ENCODE measurements around the gene SIPA1L2. TPM values are rescaled to one million over a fixed set of nuclear protein-coding genes. Genes with fewer than 3 reads are reported as not detected.

SIPA1L2 gene
- total RNA-seq, 2 experiments from 2014 or later: 10.1 to 10.7 TPM

- CTCF ChIA-PET: interaction anchor here (0.7 to 0.8 kb wide), 2 partner anchors 10 to 30 kb away, joined by 3 read pairs; no protein-coding TSS in a partner anchor
- POLR2A ChIA-PET: no interaction called here
These were observed 33.1 kb downstream of the SIPA1L2 start for GRCh38 chr1:232596666-232597303.

DNA sequence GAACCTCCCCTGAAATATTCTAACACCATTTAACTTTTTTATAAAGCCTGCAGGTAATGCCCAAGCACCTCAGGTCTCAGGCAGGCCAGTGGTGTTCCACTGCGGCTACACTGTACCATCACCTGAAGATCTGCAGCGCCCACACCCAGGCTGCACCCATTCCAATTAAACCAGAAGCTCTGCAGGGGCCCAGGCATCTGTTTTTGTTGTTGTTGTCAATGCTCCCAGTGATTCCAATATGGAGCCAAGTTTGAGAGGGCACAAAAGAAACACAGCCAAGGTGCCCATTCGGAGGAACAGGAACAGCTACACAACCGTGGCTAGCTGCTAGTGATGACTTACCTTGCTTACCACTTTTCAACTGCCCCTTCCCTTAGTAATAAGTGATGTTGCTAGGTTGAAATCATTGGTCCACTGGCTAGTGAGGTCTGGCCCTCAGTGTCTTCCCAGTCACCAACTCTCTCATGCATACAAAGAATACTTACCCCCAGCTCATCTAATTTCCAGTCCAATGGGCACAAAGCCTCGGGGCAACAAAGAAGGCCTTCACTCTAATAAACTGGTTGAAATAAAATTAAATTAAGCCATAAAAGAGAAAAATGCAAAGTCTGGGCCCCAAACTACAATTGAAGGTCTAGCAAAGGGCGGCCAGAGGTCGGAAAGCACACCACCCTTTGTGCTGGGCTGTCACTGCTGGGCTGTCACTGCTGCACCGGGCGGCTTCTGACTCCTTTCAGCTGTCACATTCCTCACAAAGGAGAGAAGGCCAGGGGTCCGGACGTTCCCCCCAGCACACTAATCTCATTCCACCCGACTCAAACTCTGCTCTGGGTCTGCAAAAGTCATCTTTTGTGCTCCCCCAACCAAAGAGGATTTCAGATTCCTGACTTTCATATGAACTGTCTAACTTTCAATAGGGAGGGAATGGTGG is 34.9 kb downstream of the SIPA1L2 start:
- ChIA-PET CTCF (no interaction called here), POLR2A (no interaction called here)

DNA sequence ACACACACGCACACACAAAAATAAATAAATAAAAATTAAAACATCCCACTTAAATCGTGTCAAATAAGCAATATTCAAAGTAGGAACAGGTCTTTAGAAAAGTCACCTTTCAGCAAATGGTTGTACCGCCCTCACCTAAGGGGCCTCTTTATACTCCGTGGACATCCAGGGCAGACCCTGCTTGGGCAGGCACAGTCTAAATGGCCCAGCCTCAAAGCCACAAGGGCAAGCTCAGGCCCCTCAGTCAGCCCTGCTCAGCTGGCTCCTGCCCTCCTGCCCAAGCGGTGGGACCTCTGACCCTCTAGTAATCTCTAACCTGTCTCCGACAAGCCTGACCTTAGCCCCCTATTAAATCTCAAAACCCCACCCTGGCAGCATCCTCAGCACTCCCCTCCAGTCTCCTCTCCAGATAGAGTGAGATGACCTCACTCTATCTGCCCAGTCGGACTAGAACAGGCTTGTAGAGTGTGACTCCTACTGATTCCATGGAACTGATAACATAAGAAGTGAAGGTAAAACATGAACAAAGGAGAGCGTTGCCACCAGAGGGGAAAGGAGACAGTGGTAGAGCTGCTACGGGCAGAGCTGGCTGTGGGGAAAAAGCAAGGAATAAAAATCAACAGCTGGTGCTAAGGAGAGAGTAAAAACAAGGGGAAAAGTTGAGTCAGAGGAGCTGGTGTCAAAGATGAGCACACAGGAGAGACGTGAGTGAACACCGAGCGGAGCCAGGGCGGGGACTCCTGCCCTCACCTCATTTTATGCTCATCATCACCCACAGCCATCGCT is 36.0 kb downstream of the SIPA1L2 start:
- POLR2A ChIA-PET: interaction anchor here (0.7 kb wide), 1 partner anchor 17 kb away, joined by 3 read pairs; no protein-coding TSS in a partner anchor
- CTCF ChIA-PET: no interaction called here

DNA sequence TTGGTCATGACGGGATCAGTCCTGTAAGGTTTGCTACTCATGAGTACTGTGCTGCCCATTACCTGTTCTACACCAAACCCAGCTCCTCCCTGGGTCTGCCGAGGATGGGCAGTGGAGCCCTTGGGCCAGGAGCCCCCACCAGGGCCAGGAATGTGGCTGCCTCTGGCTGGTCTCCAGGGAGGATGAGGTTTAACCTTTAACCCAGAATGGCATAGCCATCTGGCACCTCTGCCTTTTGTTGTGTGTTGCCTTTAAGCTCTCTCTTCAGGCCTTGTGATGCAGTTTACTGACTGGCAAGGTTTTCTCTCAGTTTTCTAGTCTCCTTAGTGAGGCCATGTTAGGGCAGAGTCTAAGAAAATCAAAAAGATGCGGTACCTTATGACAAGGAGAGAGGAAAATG is 38.6 kb downstream of the SIPA1L2 start:
- ChIA-PET CTCF (no interaction called here), POLR2A (no interaction called here)

GRCh38 chr1:232590744-232591082 is 39.2 kb downstream of the SIPA1L2 start:
- CTCF ChIA-PET: no interaction called here
- POLR2A ChIA-PET: no interaction called here

DNA sequence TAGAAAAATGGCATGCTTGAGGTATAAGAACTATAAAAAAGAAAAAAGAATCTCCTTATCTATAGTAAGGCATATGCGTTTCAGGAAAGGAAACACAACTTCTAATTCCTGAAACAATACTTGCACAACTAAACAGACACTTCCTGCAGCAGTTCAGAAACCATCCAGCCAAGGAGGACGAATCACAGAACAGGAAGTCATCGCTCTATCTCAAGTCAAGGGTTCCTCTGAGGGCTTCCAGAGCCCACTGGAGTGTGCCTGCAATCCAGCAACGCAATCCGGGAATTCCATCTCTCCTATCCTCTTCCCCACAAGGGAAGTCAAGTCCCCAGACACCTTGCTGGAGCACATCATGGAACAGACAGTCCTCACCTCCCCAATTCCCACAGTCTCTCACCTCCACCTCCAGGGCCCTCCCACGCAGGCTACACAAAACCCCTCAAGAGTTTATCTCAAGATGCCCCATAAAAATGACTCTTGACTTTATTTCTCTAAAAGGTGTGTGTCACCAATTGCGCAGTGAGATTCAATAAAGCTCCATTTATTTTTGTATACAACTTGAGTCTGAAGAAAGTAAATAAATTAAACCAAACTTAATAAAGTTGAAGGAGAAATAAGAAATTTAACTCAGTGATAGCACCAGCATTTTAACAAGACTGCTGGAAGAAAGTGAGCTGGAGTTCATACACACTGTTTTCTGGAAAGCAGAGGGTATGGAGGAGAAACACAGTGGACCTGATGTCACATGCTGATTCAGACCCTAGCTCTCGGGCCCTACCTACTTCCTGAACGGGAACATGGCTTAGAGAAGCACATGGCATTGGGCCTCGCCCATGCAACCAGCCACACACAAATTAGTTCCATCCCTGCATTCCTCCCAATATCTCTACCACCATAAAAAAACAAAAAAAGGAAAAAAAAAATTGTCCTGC is 39.9 kb downstream of the SIPA1L2 start:
- POLR2A ChIA-PET: no interaction called here
- CTCF ChIA-PET: no interaction called here

DNA sequence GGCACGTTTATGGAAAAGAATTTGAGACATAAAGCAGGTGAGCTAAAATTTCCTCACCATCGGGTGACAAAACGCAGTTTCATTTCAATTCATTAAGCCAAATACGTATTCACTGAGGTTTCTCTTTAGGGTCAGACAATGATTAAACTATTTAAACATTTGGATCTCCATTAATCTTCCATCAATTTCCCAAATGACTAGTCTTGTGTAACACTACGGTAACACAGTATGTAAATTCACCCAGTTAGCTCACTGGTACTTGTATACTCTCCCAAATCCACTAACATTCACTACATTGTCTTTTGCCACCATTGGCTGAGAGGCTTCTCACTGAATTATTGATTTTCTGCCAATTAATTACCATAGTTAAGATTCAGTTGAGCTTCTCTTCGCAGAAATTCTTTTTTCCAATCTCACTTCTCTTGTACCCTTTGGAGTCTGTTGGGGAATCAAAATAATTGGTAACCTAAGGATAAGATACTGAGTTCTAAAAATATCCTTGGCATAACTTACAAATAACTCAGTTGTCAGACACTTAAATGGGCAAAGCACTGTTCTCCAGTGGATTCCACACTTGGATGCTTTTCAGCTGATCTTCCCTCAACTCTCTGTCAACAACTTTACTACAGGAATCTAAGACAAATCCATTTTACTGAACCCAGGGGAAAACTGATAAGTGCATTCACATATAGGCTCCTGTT is 40.7 kb downstream of the SIPA1L2 start:
- CTCF ChIA-PET: no interaction called here
- POLR2A ChIA-PET: interaction anchor here (1.1 kb wide), 1 partner anchor 11 kb away, joined by 3 read pairs; no protein-coding TSS in a partner anchor

DNA sequence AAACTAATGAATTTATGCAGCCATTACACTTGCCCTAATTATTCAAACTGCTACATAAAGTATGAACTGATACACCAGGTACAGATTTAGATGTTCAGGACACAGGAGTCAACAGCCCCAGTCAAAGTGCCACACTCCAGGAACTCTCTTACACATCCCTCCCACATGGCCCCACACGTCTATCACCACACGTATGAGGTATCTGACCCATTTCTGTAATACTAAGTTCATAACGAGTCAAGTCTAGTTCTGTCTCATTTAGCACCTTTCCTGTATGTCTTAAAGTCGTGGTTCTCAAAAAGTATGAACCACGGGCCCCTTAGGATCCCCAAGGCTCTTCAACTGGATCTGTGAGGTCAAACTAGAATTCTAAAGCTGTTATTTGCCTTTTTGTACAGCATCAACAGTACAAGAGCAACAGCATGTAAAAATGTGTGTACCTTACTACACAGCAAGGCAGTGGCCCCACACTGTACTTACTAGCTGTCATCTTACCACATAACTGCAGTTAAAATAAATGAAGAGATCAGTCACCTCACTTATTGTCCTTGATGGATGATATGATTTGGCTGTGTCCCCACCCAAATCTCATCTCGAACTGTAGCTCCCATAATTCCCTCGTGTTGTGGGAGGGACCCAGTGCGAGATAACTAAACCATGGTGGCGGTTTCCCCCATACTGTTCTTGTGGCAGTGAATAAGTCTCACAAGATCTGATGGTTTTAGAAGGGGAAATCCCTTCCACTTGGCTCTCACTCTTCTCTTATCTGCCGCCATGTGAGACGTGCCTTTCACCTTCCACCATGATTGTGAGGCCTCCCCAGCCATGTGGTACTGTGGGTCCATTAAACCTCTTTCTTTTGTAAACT is 42.6 kb downstream of the SIPA1L2 start:
- POLR2A ChIA-PET: no interaction called here
- CTCF ChIA-PET: interaction anchor here (0.6 to 1.4 kb wide), 2 partner anchors 9 to 62 kb away, joined by 3 read pairs; no protein-coding TSS in a partner anchor

DNA sequence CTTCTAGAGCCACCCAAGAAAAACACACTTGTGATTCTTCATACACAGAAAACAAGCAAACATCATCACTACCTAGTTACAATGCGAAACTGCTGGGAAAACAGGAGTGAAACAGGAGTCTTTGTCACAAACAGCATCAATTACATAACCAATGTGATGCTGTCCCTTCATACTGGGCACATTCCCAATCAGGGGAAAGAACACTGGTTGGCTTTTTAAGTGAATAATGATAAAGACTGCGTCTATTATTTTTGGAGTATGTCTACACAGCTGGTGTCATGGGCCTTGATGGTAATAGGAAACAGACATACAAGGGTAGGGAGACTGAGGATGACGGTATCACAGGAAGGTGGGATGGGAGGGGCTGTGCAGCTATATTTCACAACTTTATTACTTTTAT is 43.3 kb downstream of the SIPA1L2 start:
- ChIA-PET CTCF (interaction anchor here (0.6 to 1.4 kb wide), 3 partner anchors 9 to 93 kb away, joined by 3 read pairs; no protein-coding TSS in a partner anchor), POLR2A (interaction anchor here (0.6 kb wide), 1 partner anchor 66 kb away, joined by 3 read pairs; no protein-coding TSS in a partner anchor)

DNA sequence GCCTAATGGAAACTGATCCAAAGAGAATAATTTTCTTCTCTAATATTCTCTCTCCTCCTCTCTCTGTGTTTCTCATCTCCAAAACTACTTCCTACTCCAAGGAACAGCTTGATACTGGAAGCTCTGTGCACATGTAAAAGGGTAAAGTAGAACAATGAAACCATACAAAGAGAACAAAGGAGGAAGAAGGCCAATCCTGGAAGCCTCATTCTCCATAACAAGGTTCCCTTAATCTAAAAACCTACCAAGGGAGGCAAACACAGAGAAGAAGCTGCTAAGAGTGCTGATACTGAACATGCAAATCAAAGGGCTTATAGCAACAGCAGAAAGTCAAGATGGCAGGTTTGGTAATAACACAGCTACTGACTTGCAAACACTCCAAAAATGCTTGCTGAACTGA is 44.4 kb downstream of the SIPA1L2 start:
- CTCF ChIA-PET: interaction anchor here (0.8 to 1.4 kb wide), 2 partner anchors 11 to 15 kb away, joined by 3 read pairs; no protein-coding TSS in a partner anchor
- POLR2A ChIA-PET: no interaction called here

- CTCF ChIA-PET: no interaction called here
- POLR2A ChIA-PET: no interaction called here
These were observed 48.0 kb downstream of the SIPA1L2 start for GRCh38 chr1:232581932-232582331.

Other genes starting within 250 kb of the SIPA1L2 start
- 1 to 10 TPM; 1.7 to 1.8 TPM for gene MAP10, start 175.3 kb upstream of the SIPA1L2 start, total RNA-seq